BJ (cell line): ENCODE results near the gene OR2AT4. TPM values are rescaled to one million over a fixed set of nuclear protein-coding genes. Genes with fewer than 3 reads are reported as not detected.

Experiments used
- CTCF ChIA-PET: fragments of 350-600 bp; formaldehyde crosslinking; extraction: SDS; loops from one replicate; lab custom pipeline; 2021; ENCODE audit warnings: antibody characterized with exemption, inconsistent platforms; lab: Yijun Ruan, JAX
- POLR2A ChIA-PET: fragments of 300-600 bp; sonication (Branson Sonifier 250); formaldehyde crosslinking; extraction: SDS; loops from one replicate; lab custom pipeline; 2021; ENCODE audit warnings: antibody characterized with exemption; lab: Charles Lee
- DNase-seq: peaks from one replicate; pipeline ENCODE4 v3.0.0-alpha.2; 2011; ENCODE audit warnings: low read depth
- H3K27me3 ChIP-seq: 2 replicates; pipeline ENCODE4 v1.6.0; 2011; ENCODE audit warnings: low read length; ENCODE audit not compliant: control insufficient read depth, insufficient read depth
- H3K36me3 ChIP-seq: 2 replicates; pipeline ENCODE4 v1.5.1; 2011; ENCODE audit warnings: low read length; ENCODE audit not compliant: control insufficient read depth, insufficient read depth
- H3K4me3 ChIP-seq: 2 replicates; pipeline ENCODE4 v1.5.1; 2011; ENCODE audit warnings: low read depth, mild to moderate bottlenecking, control low read depth, low read length
- polyA plus RNA-seq: library from polyadenylated mRNA; depleted of rRNA; stranded (reverse); fragments of >200 nt; gene quantifications from 2 replicates; pipeline ENCODE4 v1.2.3, GENCODE V29; 2011
- TF ChIP-seq, protein P1 (sequence below): IDR thresholded peaks from 2 replicates; pipeline ENCODE4 v1.5.1; 2011; ENCODE audit warnings: low read depth, mild to moderate bottlenecking, control low read depth, inconsistent platforms, low read length, moderate library complexity; ENCODE audit not compliant: insufficient read depth

Gene OR2AT4
- polyA plus RNA-seq, 1 experiment = not detected

DNA sequence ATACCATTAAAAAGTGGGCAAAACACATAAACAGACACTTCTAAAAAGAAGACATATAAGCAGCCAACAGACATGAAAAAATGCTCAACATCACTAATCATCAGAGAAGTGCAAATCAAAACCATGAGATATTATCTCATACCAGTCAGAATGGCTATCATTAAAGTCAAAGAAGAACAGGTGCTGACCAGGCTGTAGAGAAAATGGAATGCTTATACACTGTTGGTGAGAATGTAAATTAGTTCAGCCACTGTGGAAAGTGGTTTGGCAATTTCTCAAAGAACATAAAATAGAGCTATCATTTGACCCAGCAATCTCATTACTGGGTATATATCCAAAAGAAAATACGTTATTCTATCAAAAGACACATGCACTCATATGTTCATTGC lies 13.5 kb downstream of the OR2AT4 start:
- Histone ChIP-seq H3K4me3 (no peak overlapping the region), H3K36me3 (no peaks in the 10 kb centered on the region), H3K27me3 (no peaks in the 10 kb centered on the region; the same call in 1 of the 2 replicates)
- TF ChIP-seq, protein P1, sequence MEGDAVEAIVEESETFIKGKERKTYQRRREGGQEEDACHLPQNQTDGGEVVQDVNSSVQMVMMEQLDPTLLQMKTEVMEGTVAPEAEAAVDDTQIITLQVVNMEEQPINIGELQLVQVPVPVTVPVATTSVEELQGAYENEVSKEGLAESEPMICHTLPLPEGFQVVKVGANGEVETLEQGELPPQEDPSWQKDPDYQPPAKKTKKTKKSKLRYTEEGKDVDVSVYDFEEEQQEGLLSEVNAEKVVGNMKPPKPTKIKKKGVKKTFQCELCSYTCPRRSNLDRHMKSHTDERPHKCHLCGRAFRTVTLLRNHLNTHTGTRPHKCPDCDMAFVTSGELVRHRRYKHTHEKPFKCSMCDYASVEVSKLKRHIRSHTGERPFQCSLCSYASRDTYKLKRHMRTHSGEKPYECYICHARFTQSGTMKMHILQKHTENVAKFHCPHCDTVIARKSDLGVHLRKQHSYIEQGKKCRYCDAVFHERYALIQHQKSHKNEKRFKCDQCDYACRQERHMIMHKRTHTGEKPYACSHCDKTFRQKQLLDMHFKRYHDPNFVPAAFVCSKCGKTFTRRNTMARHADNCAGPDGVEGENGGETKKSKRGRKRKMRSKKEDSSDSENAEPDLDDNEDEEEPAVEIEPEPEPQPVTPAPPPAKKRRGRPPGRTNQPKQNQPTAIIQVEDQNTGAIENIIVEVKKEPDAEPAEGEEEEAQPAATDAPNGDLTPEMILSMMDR = no peak
- CTCF ChIA-PET = no interaction called here
- POLR2A ChIA-PET = no interaction called here
- no peak for DNase-seq

DNA sequence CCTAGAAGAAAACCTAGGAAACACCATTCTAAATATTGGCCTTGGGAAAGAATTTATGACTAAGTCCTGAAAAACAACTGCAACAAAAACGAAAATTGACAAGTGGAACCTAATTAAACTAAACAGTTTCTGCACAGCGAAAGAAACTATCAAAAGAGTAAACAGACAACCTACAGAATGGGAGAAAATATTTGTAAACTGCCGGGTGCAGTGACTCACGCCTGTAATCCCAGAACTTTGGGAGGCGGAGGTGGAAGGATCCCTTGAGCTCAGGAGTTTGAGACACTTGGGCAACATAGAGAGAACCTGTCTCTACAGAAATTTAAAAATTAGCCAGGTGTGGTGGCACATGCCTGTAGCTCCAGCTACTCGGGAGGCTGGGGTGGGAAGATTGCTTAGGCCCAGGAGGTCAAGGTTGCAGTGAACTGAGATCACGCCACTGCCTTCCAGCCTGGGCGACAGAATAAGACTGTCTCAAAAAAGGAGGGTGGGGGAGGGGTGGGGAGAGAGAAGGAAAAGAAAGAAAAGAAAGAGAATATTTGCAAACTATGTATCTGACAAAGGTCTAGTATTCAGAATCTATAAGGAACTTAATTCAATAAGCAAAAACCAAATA lies 14.0 kb downstream of the OR2AT4 start:
- TF ChIP-seq, protein P1 = no peak
- CTCF ChIA-PET = interaction anchor here (0.8 kb wide), 1 partner anchor 325 kb away, joined by 3 read pairs; no protein-coding TSS in a partner anchor
- POLR2A ChIA-PET = no interaction called here
- DNase-seq = no peak
- Histone ChIP-seq H3K4me3 (no peak overlapping the region), H3K36me3 (no peaks in the 10 kb centered on the region), H3K27me3 (no peaks in the 10 kb centered on the region; the same call in 1 of the 2 replicates)

DNA sequence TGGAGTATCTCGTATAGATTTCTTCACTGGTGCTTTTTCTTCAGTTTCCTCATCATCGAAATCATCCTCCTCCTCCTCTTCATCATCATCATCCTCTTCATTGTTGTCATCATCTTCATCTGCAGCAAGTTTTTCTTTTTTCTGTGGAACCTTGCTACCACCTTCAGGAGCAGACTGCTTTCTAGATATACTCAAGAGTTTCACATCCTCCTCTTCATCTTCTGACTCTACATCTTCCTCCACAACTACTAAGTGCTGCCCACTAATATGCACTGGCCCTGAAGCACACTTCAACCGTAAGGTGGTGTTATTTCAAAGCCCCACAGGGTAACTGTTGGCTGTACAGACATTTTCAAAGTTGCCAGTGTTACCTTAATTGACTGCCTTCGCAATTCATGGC lies 17.1 kb downstream of the OR2AT4 start:
- POLR2A ChIA-PET = no interaction called here
- Histone ChIP-seq H3K27me3 (no peaks in the 10 kb centered on the region), H3K4me3 (no peak overlapping the region), H3K36me3 (no peaks in the 10 kb centered on the region)
- TF ChIP-seq, protein P1 = no peak
- DNase-seq = no peak
- CTCF ChIA-PET = no interaction called here

DNA sequence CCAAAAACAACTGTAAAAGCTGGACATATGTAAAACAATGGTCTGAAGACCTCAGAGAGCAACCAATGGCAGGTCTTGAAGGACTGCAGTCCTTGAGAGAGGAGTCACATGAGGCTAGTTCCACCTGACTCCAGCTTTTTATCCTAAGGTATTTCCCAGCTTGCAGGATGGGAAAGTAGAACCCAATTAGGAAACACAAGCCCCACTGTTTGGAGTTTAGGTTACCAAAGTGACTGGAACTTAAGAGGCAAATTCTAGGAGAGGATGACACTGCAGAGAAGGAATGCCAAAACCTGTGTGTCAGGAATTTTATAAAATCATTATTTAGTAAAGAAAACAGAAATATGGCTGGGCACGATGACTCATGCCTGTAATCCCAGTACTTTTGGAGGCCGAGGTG lies 18.4 kb downstream of the OR2AT4 start:
- ChIA-PET CTCF (interaction anchor here (1.1 kb wide), 1 partner anchor 62 kb away, joined by 4 read pairs; no protein-coding TSS in a partner anchor), POLR2A (no interaction called here)
- DNase-seq = no peak
- TF ChIP-seq, protein P1 = no peak
- Histone ChIP-seq H3K4me3 (no peak overlapping the region), H3K36me3 (no peaks in the 10 kb centered on the region), H3K27me3 (0 out of 2 replicates have a peak, but pooled peaks cover 2% of the 10 kb centered on the region)

DNA sequence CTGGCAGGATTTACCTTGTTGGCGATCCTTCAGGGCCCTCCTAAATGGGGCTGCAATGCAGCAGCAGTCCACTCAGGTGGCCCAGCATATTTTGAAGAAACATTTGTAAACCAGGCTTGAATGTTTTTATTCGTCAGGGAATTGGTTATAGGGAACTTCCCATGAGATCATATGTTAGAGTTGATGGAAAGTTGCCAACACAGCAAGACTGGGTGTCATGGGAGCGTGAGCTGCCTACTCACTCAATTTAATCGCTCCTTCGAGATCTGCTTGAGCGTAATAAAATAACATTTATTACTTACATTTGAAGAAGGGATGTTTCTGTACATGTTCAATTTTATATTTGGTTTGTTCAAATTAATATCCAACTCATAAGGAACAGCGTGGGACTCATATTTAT lies 19.4 kb downstream of the OR2AT4 start:
- Histone ChIP-seq H3K4me3 (no peak overlapping the region), H3K27me3 (0 out of 2 replicates have a peak, but pooled peaks cover 4% of the 10 kb centered on the region), H3K36me3 (no peaks in the 10 kb centered on the region)
- POLR2A ChIA-PET = no interaction called here
- no peak for DNase-seq
- CTCF ChIA-PET = no interaction called here
- TF ChIP-seq, protein P1 = no peak
